OCI-M2 (cell line): ENCODE data around the gene PIK3C2B.
"Not testable (repeated sequence)": the region's sequence is repeated elsewhere in the genome, so short reads cannot be mapped to it uniquely, and the experiment has no call there.

ENCODE experiments used
- DNase-seq: peaks from one replicate; lab custom pipeline; 2025; ENCODE audit not compliant: unreplicated experiment; lab: John Stamatoyannopoulos, UW

The PIK3C2B gene

GRCh38 chr1:204494281-204495077 is at the start of gene PIK3C2B:
Gene PIK3C2B, minus strand, starts transcription at chr1:204494805. Its CDS starts 25,003 bp downstream, at chr1:204469802.
- no peak for DNase-seq

GRCh38 chr1:204544321-204544720 is 49.7 kb upstream of the PIK3C2B start:
- DNase-seq = no peak

GRCh38 chr1:204541626-204542025 is 47.0 kb upstream of the PIK3C2B start:
- DNase-seq = no peak

GRCh38 chr1:204532832-204533231 is 38.2 kb upstream of the PIK3C2B start:
- DNase-seq = no peak

- no peak for DNase-seq
Measured at GRCh38 chr1:204530932-204531331, 36.3 kb upstream of the PIK3C2B start.

- no peak for DNase-seq
Measured at GRCh38 chr1:204529371-204529895, 34.8 kb upstream of the PIK3C2B start.

GRCh38 chr1:204528677-204529076 is 34.1 kb upstream of the PIK3C2B start:
- DNase-seq = no peak

GRCh38 chr1:204528241-204528640 is 33.6 kb upstream of the PIK3C2B start:
- no peak for DNase-seq

- DNase-seq = no peak
Measured at GRCh38 chr1:204524986-204525385, 30.4 kb upstream of the PIK3C2B start.

- DNase-seq = no peak
Measured at GRCh38 chr1:204523605-204524215, 29.1 kb upstream of the PIK3C2B start.

GRCh38 chr1:204521941-204522521 is 27.4 kb upstream of the PIK3C2B start:
- not testable (repeated sequence) for DNase-seq

- DNase-seq = no peak
Measured at GRCh38 chr1:204520834-204521709, 26.5 kb upstream of the PIK3C2B start.

GRCh38 chr1:204517382-204517781 is 22.8 kb upstream of the PIK3C2B start:
- not testable (repeated sequence) for DNase-seq

- peak; percentile 79 for DNase-seq
Measured at GRCh38 chr1:204516180-204516879, 21.7 kb upstream of the PIK3C2B start, which contains the start of gene MDM4. Gene MDM4, plus strand, starts transcription at chr1:204516406. Its CDS starts 9,113 bp downstream, at chr1:204525519.

GRCh38 chr1:204514828-204515227 is 20.2 kb upstream of the PIK3C2B start:
- DNase-seq = no peak

- DNase-seq = no peak
Measured at GRCh38 chr1:204513117-204513716, 18.6 kb upstream of the PIK3C2B start.

GRCh38 chr1:204511366-204511765 is 16.8 kb upstream of the PIK3C2B start:
- no peak for DNase-seq

- no peak for DNase-seq
Measured at GRCh38 chr1:204509186-204509635, 14.6 kb upstream of the PIK3C2B start.

GRCh38 chr1:204507317-204508105 is 12.9 kb upstream of the PIK3C2B start:
- no peak for DNase-seq
